ENCODE measurements around the gene TLR1.

DNA sequence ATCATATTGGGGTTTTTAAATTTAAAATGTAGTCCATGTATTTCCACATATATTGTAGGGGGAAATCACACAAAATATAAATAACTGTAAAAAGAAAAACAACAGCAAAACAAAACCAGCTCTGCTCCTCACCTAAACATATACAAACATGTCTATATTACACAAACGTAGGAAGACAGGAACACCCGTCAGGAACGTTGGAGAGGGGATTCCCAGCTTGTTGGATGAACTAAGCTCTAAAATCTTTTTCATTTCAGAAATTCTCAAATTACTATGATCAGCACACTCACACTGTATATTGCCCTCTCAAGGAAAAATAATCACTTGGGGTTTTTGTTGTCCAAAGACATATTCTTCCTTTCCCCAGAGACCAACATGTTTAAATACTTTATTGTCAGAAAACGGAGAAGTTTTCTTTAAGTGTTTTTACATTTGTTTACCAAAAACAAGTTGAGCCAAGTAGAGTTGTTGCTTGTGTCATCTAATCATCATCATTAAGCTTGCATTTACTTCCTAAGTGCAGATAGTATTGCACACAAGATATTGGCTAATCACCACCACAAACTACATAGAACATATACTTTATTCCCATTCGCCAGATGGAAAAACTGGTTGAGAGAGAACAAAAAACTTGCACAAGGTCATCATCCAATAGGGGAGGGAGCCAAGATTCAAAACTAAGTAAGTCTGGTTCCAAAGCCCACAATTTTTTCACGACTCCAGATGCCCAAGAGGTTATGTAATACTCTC is 19.4 kb downstream of the TLR1 start:
- TF ChIP-seq, protein P1, sequence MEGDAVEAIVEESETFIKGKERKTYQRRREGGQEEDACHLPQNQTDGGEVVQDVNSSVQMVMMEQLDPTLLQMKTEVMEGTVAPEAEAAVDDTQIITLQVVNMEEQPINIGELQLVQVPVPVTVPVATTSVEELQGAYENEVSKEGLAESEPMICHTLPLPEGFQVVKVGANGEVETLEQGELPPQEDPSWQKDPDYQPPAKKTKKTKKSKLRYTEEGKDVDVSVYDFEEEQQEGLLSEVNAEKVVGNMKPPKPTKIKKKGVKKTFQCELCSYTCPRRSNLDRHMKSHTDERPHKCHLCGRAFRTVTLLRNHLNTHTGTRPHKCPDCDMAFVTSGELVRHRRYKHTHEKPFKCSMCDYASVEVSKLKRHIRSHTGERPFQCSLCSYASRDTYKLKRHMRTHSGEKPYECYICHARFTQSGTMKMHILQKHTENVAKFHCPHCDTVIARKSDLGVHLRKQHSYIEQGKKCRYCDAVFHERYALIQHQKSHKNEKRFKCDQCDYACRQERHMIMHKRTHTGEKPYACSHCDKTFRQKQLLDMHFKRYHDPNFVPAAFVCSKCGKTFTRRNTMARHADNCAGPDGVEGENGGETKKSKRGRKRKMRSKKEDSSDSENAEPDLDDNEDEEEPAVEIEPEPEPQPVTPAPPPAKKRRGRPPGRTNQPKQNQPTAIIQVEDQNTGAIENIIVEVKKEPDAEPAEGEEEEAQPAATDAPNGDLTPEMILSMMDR (IDR thresholded peaks at IDR 0.05; ENCODE audit: low read length): no peak
- no peak for TF ChIP-seq EZH2 (optimal IDR thresholded peaks at IDR 0.05; ENCODE audit: low read depth, low read length)
- no peak for TF ChIP-seq EZH2phosphoT487 (IDR thresholded peaks at IDR 0.05; ENCODE audit: low read length)
